Sigmoid colon (tissue), 4 donors: ENCODE measurements around the gene NRG3.

ENCODE experiments used
- CTCF ChIP-seq, 4 experiments: fragments of 450-650 bp in 3 of 4; fragments of 200-600 bp in 1 of 4; IDR thresholded peaks; one replicate each; pipeline ENCODE4 v1.5.1; 2016 to 2019; ENCODE audit warnings: antibody characterized with exemption in 4 of 4, mild to moderate bottlenecking in 3 of 4, moderate library complexity in 2 of 4
- EP300 ChIP-seq, 4 donors: sonication (generic); formaldehyde crosslinking; IDR thresholded peaks; one replicate each; pipeline ENCODE4 v1.6.1; 2017; ENCODE audit warnings: antibody characterized with exemption in 4 of 4
- POLR2A ChIP-seq, 2 donors: fragments of 450-650 bp; IDR thresholded peaks; one replicate each; pipeline ENCODE4 v1.6.1; 2016; ENCODE audit warnings: antibody characterized with exemption in 2 of 2, mild to moderate bottlenecking in 2 of 2, moderate library complexity in 2 of 2
- POLR2AphosphoS5 ChIP-seq, 4 donors: sonication (generic); formaldehyde crosslinking; IDR thresholded peaks; one replicate each; pipeline ENCODE4 v1.6.1; 2017; ENCODE audit warnings: antibody characterized with exemption in 4 of 4

- TF ChIP-seq EP300 (IDR thresholded peaks at IDR 0.05) (no peak), CTCF (IDR thresholded peaks at IDR 0.05) (no peak), POLR2AphosphoS5 (IDR thresholded peaks at IDR 0.05) (no peak), POLR2A (IDR thresholded peaks at IDR 0.05) (no peak)
Measured at GRCh38 chr10:82144153-82144552, 269.2 kb downstream of the NRG3 start.
